K562 (cell line): ENCODE results near the gene IMPG2.

Experiments used
- LEF1 ChIP-seq: fragments of 450-650 bp; IDR thresholded peaks from 2 replicates; pipeline ENCODE4 v1.6.1; 2016; ENCODE audit warnings: mild to moderate bottlenecking
- MAFF ChIP-seq: IDR thresholded peaks from 2 replicates; pipeline ENCODE4 v1.6.1; 2012; ENCODE audit warnings: low read length, improper control_type of control experiment
- PHF21A ChIP-seq: fragments of 450-650 bp; IDR thresholded peaks from 2 replicates; pipeline ENCODE4 v1.6.1; 2017; ENCODE audit warnings: low read depth, borderline replicate concordance
- POLR2A ChIP-seq: fragments of 450-650 bp; conservative IDR thresholded peaks from 2 replicates; pipeline ENCODE4 v1.6.1; 2016
- PPARD ChIP-seq: fragments of 250-450 bp; sonication (Bioruptor Pico); IDR thresholded peaks from 2 replicates; pipeline ENCODE4 v1.8.0; 2022; ENCODE audit warnings: inconsistent platforms, mild to moderate bottlenecking, moderate library complexity
- SP1 ChIP-seq: sonication (generic); formaldehyde crosslinking; IDR thresholded peaks from 2 replicates; pipeline ENCODE4 v1.8.1; 2022; ENCODE audit warnings: mild to moderate bottlenecking, missing genetic modification reagents

DNA sequence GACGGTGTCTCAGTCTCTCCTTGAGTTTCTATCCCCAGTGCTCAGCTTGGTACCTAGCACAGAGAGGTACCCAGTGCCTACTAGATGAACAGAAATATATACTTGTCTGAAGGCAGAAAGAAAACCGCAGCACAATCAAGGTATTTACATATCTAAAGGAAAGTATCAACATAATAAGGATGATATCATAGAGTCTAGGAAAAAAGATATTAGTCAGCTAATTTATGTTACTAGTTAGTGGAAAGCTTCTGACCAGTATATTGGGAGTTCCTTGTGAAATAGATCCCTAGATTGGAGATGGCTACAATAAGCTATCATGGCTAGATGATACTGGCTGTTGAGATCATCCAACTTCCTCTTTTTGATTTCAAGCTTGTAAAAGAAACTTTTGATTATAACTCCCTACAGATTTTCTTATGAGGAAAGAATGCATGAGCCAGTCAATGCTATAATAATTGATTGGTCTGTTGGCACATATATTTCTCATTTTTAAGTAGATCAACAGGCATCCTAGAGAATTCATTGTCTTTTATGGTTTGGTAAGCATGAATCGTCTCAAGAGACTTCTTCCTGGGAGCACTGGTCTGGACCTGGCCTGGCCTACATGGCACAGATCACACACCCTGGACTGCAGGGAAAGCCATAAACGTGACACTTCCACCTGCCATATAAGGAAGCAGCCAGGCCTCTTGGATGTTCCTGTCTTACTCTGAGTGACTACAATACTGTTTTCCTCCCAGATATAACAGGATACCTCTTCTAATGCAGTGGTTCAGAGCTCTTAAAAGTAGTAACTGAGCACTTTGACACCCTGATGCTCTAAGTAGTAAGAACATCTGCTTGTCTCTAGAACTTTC lies 60.7 kb downstream of the IMPG2 start:
- TF ChIP-seq PPARD (CRISPR knock-in tag) (no peak), PHF21A (no peak), POLR2A (no peak), SP1 (no peak), LEF1 (no peak), MAFF (no peak)
